GM18507 (cell line): ENCODE results near the gene MED23.

ENCODE experiments used
- DNase-seq: peaks from one replicate; pipeline ENCODE4 v3.0.0; 2011; ENCODE audit warnings: low read depth; ENCODE audit not compliant: insufficient read length; ENCODE audit errors: extremely low spot score
- FAIRE-seq: peaks from 2 replicates; lab custom pipeline; 2011; peaks lifted over from hg19 to GRCh38; lab: Jason Lieb, UNC

Gene MED23, protein sequence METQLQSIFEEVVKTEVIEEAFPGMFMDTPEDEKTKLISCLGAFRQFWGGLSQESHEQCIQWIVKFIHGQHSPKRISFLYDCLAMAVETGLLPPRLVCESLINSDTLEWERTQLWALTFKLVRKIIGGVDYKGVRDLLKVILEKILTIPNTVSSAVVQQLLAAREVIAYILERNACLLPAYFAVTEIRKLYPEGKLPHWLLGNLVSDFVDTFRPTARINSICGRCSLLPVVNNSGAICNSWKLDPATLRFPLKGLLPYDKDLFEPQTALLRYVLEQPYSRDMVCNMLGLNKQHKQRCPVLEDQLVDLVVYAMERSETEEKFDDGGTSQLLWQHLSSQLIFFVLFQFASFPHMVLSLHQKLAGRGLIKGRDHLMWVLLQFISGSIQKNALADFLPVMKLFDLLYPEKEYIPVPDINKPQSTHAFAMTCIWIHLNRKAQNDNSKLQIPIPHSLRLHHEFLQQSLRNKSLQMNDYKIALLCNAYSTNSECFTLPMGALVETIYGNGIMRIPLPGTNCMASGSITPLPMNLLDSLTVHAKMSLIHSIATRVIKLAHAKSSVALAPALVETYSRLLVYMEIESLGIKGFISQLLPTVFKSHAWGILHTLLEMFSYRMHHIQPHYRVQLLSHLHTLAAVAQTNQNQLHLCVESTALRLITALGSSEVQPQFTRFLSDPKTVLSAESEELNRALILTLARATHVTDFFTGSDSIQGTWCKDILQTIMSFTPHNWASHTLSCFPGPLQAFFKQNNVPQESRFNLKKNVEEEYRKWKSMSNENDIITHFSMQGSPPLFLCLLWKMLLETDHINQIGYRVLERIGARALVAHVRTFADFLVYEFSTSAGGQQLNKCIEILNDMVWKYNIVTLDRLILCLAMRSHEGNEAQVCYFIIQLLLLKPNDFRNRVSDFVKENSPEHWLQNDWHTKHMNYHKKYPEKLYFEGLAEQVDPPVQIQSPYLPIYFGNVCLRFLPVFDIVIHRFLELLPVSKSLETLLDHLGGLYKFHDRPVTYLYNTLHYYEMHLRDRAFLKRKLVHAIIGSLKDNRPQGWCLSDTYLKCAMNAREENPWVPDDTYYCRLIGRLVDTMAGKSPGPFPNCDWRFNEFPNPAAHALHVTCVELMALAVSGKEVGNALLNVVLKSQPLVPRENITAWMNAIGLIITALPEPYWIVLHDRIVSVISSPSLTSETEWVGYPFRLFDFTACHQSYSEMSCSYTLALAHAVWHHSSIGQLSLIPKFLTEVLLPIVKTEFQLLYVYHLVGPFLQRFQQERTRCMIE (N-terminal part only)

DNA sequence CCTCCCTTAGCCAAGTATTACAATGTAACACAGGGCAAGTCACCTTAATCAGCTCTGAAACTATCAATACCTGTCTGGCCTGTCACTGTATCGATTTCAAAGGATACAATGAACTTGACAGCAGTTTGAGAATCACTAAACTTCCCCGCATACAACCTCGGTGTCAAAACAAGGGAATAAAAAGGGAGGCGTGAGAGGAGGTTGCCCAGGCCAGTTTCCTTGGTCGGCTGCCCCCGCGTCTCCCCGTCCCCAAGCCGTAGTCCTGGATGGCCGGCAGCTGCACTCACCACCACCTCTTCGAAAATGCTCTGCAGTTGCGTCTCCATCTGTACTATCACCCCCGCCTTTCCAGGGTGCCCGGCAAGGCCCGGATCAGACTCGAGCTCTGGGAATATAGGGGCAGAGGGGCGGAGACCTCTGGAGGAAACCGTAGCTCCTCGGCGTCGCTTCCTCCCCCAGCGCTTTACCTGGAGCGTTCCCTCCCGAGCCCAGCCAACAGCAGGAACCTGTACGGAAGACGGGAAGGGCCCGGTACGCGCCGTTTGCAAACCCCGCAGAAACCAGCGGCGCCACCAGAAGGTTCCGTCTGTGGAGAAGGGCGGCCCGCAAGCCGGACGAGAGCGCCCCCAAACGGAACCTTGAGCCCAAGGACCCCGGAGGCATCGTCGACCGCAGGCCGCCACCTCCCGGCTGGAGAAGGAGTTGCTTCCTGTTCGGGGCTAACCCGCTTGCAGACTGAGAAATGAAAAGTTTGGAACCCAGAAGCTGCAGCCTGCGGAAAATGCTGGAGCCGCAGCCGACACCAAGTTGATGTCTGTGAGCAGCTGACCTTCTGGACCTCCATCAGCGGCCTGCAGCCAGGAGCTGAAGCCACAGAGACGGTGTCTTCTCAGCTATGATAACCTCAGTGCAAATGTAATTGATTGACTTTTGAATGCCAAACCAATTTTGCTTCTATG, at the start of gene MED23:
MED23 (minus strand) TSS at position 519 of the 959 bp plus-strand sequence; CDS start at position 326, 193 bp downstream.
- DNase-seq (peak; percentile 80), FAIRE-seq (peak; percentile 92)

- no peak for FAIRE-seq
Observed at GRCh38 chr6:131673184-131673583, 45.1 kb upstream of the MED23 start.

GRCh38 chr6:131669891-131670290, 41.8 kb upstream of the MED23 start:
- DNase-seq = no peak
- FAIRE-seq = no peak

More at GRCh38 chr6:131673184-131673583, 45.1 kb upstream of the MED23 start:
- no peak for DNase-seq

DNA sequence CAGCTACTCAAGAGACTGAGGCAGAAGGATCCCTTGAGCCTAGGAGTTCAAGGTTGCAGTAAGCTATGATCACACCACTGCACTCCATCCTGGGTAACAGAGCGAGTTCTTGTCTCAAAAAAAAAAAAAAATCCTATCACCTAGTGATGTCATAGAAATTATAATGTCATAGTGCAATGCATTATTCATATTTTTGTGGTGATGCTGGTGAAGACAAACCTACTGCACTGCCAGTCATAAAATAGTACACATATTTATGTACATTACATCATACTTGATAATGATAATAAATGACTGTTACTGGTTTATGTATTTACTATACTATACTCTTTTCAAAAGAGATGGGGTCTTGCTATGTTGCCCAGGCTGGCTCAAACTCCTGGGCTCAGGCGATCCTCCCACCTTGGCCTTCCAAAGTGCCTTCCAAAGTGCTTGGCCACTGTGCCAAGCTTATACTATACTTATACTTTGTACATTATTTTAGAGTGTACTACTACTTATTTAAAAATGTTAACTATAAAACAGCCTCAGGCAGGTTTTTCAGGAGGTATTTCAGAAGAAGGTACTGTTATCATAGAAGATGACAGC, 35.6 kb upstream of the MED23 start:
- no peak for DNase-seq
- no peak for FAIRE-seq

- DNase-seq (no peak), FAIRE-seq (no peak)
Observed at GRCh38 chr6:131660195-131660594, 32.2 kb upstream of the MED23 start.

- DNase-seq (no peak), FAIRE-seq (no peak)
Observed at GRCh38 chr6:131658287-131658686, 30.2 kb upstream of the MED23 start.

DNA sequence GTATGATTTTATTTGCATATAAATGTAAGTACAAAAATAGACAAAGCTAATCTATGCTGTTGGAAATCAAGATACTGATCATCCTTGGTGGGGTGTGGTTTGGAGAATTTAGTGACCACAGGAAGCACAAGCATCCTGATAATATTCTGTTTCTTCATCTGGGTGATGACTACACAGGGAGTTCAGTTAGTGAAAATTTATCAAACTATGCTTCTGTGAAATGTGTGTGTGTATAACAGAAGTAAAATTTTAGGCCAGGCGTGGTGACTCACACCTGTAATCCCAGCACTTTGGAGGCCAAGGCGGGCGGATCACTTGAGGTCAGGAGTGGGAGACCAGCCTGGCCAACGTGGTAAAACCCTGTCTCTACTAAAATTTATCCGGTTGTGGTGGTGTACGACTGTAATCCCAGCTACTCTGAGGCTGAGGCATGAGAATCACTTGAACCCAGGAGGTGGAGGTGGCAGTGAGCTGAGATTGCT, 29.6 kb upstream of the MED23 start:
- no peak for FAIRE-seq
- no peak for DNase-seq

DNA sequence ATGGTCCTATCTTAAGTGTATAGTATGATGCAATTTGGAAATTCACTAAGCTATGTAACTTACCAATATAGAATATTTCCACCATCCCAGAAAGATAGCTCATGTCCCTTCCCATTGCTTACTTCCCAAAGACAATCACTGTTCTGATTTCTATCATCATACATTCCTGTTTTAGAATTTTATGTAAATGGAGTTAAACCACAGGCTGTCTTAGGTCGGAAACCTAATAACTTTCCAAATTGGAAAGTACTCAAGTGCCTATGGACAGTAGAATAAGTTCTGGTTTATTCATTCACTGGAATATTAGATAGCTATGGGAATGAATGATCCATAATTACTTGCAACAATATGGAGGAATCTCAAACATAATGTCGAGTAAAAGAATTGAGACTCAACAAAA, 29.2 kb upstream of the MED23 start:
- FAIRE-seq (no peak), DNase-seq (no peak)

- DNase-seq = no peak
Observed at GRCh38 chr6:131656667-131657066, 28.6 kb upstream of the MED23 start.

GRCh38 chr6:131655951-131656350, 27.9 kb upstream of the MED23 start:
- DNase-seq (no peak), FAIRE-seq (no peak)

More at GRCh38 chr6:131656667-131657066, 28.6 kb upstream of the MED23 start:
- no peak for FAIRE-seq

DNA sequence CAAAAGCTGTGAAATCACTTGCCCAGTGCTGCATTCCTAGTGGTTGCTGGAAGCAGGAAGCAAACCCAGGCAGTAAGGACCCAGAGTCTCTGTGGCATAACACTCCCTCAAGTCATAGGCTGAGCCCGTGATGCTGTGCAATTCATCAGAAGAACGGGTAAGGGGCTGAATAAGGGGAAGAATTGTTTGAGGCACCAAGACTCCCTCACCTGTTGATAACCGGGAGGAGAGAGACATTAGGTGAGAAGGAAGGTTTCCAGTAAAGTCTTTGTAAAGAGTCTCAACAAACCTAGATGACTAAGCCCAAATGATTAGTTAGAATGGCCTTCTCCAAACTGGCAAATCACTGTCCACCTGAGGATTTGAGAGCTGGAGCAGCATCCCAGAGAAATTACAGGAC, 27.3 kb upstream of the MED23 start:
- no peak for FAIRE-seq
- DNase-seq = no peak

DNA sequence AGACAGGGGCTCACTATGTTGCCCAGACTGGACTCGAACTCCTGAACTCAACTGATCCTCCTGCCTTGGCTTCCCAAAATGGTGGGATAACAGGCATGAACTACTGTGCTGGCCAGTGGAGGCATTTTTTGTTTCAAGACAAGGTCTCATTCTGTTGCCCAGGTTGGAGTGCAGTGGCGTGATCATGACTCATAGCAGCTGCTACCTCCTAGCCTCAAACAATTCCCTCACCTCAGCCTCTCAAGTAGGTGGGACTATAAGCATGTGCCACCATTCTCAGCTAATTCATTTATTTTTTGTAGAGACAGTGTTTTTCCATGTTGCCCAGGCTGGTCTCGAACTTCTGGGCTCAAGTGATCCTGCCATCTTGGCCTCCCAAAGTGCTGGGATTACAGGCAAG, 26.3 kb upstream of the MED23 start:
- DNase-seq = no peak
- FAIRE-seq = no peak

DNA sequence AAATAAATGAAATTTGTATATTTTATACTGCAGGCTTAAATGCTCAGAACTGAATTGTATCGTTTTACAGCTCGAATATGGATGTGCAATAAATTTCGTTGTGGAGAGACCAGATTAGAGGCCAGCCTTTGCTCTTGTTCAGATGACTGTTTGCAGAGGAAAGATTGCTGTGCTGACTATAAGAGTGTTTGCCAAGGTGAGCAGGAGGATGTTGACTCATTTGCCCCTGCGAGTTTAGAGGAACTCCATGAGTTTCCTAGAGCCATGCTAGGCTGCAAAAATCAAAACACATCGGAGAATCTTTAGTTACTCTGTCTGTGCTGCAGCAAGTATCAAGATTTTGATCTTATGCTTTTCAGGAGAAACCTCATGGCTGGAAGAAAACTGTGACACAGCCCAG, 24.4 kb upstream of the MED23 start:
- FAIRE-seq = no peak
- no peak for DNase-seq

GRCh38 chr6:131651782-131652181, 23.7 kb upstream of the MED23 start:
- FAIRE-seq = no peak
- no peak for DNase-seq

GRCh38 chr6:131646249-131646670, 18.2 kb upstream of the MED23 start:
- FAIRE-seq = no peak
- no peak for DNase-seq

DNA sequence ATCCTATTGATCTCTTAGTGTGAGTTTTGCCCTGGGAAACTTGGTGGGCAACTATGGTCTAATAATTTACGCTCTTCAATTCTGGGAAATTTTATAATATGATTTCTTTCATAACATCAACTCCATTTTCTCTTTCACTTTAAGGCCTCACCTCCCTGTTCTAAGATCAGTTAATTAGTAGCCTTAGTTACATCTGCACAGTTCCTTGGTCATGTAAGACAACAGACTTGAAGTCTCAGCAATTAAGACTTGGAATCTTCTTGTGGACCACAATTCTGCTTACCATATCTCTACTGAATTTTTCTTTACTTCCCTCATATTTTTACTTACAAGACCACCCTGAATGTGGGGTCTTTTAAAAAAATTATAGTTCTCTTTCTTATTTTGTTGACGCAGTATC, 17.8 kb upstream of the MED23 start:
- FAIRE-seq (no peak), DNase-seq (no peak)

GRCh38 chr6:131644921-131645320, 16.9 kb upstream of the MED23 start:
- FAIRE-seq (no peak), DNase-seq (no peak)

GRCh38 chr6:131643855-131644460, 15.9 kb upstream of the MED23 start:
- no peak for FAIRE-seq
- no peak for DNase-seq
